IMR-90 (cell line): ENCODE measurements around the gene ZPBP2.

ENCODE experiments used
- BHLHE40 ChIP-seq: fragments of 150-350 bp; IDR thresholded peaks from 2 replicates; pipeline ENCODE4 v1.6.1; 2016; ENCODE audit warnings: mild to moderate bottlenecking, low read depth, low read length
- CEBPB ChIP-seq: IDR thresholded peaks from 2 replicates; pipeline ENCODE4 v1.6.1; 2012; ENCODE audit warnings: low read depth, low read length, improper control_type of control experiment
- FOS ChIP-seq: fragments of 150-350 bp; IDR thresholded peaks from 2 replicates; pipeline ENCODE4 v1.6.1; 2016; ENCODE audit warnings: low read depth, low read length
- MAZ ChIP-seq: IDR thresholded peaks from 2 replicates; pipeline ENCODE4 v1.6.1; 2012; ENCODE audit warnings: low read depth, mild to moderate bottlenecking, low read length, improper control_type of control experiment, moderate library complexity, borderline replicate concordance
- NFE2L2 ChIP-seq: fragments of 150-350 bp; IDR thresholded peaks from 2 replicates; pipeline ENCODE4 v1.6.1; 2016; ENCODE audit warnings: low read depth, mild to moderate bottlenecking, low read length
- RFX5 ChIP-seq: IDR thresholded peaks from 2 replicates; pipeline ENCODE4 v1.8.0; 2012; ENCODE audit warnings: low read depth, mild to moderate bottlenecking, low read length, moderate library complexity
- TF ChIP-seq, protein P1 (sequence below): conservative IDR thresholded peaks from 2 replicates; pipeline ENCODE4 v1.5.1; 2012; ENCODE audit warnings: mild to moderate bottlenecking, low read depth, low read length, improper control_type of control experiment
- TF ChIP-seq, protein P2 (sequence below): fragments of 150-350 bp; IDR thresholded peaks from 2 replicates; pipeline ENCODE4 v1.6.1; 2017; ENCODE audit warnings: mild to moderate bottlenecking, antibody characterized with exemption, low read length, low read depth

- TF ChIP-seq, protein P1, sequence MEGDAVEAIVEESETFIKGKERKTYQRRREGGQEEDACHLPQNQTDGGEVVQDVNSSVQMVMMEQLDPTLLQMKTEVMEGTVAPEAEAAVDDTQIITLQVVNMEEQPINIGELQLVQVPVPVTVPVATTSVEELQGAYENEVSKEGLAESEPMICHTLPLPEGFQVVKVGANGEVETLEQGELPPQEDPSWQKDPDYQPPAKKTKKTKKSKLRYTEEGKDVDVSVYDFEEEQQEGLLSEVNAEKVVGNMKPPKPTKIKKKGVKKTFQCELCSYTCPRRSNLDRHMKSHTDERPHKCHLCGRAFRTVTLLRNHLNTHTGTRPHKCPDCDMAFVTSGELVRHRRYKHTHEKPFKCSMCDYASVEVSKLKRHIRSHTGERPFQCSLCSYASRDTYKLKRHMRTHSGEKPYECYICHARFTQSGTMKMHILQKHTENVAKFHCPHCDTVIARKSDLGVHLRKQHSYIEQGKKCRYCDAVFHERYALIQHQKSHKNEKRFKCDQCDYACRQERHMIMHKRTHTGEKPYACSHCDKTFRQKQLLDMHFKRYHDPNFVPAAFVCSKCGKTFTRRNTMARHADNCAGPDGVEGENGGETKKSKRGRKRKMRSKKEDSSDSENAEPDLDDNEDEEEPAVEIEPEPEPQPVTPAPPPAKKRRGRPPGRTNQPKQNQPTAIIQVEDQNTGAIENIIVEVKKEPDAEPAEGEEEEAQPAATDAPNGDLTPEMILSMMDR, result peak; percentile 44
- TF ChIP-seq, protein P2, sequence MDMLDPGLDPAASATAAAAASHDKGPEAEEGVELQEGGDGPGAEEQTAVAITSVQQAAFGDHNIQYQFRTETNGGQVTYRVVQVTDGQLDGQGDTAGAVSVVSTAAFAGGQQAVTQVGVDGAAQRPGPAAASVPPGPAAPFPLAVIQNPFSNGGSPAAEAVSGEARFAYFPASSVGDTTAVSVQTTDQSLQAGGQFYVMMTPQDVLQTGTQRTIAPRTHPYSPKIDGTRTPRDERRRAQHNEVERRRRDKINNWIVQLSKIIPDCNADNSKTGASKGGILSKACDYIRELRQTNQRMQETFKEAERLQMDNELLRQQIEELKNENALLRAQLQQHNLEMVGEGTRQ, result no peak
- no peak for TF ChIP-seq FOS
- no peak for TF ChIP-seq CEBPB
- no peak for TF ChIP-seq BHLHE40
- TF ChIP-seq RFX5, result no peak
- TF ChIP-seq MAZ, result no peak
- no peak for TF ChIP-seq NFE2L2
Observed at GRCh38 chr17:39872751-39873150, 4.7 kb downstream of the ZPBP2 start.
